ENCODE measurements around the gene SLC46A1.

Gene SLC46A1

GRCh38 chr17:28413804-28414203, 7.8 kb upstream of the SLC46A1 start:
- no peak overlapping the region for H3K4me3 Mint-ChIP-seq

GRCh38 chr17:28412099-28412498, 6.1 kb upstream of the SLC46A1 start:
- Mint-ChIP-seq H3K27ac (no peak overlapping the region), H3K36me3 (ENCODE audit: low read depth) (no peaks in the 10 kb centered on the region), H3K4me1 (ENCODE audit: low read depth) (no peaks in the 10 kb centered on the region), H3K4me3 (no peak overlapping the region), H3K9me3 (no peaks in the 10 kb centered on the region), H3K27me3 (ENCODE audit: low read depth) (peaks cover 47% of the 10 kb centered on the region)

More at GRCh38 chr17:28413804-28414203, 7.8 kb upstream of the SLC46A1 start:
- peaks cover 47% of the 10 kb centered on the region for H3K27me3 Mint-ChIP-seq (ENCODE audit: low read depth)
- H3K27ac Mint-ChIP-seq: no peak overlapping the region
- H3K36me3 Mint-ChIP-seq (ENCODE audit: low read depth): no peaks in the 10 kb centered on the region
- no peaks in the 10 kb centered on the region for H3K4me1 Mint-ChIP-seq (ENCODE audit: low read depth)
- H3K9me3 Mint-ChIP-seq: no peaks in the 10 kb centered on the region

GRCh38 chr17:28407974-28408306, 1.9 kb upstream of the SLC46A1 start:
- H3K4me3 Mint-ChIP-seq: no peak overlapping the region

GRCh38 chr17:28407130-28407973, 1.3 kb upstream of the SLC46A1 start:
- Mint-ChIP-seq H3K4me3 (no peak overlapping the region), H3K27me3 (ENCODE audit: low read depth) (peaks cover 36% of the 10 kb centered on the region), H3K9me3 (no peaks in the 10 kb centered on the region), H3K4me1 (ENCODE audit: low read depth) (peaks cover 6% of the 10 kb centered on the region), H3K27ac (no peak overlapping the region), H3K36me3 (ENCODE audit: low read depth) (no peaks in the 10 kb centered on the region)

More at GRCh38 chr17:28407974-28408306, 1.9 kb upstream of the SLC46A1 start:
- H3K27ac Mint-ChIP-seq: no peak overlapping the region
- H3K9me3 Mint-ChIP-seq: no peaks in the 10 kb centered on the region
- no peaks in the 10 kb centered on the region for H3K36me3 Mint-ChIP-seq (ENCODE audit: low read depth)
- H3K4me1 Mint-ChIP-seq (ENCODE audit: low read depth): peaks cover 6% of the 10 kb centered on the region
- H3K27me3 Mint-ChIP-seq (ENCODE audit: low read depth): peaks cover 36% of the 10 kb centered on the region

- Mint-ChIP-seq H3K9me3 (no peaks in the 10 kb centered on the region), H3K4me1 (ENCODE audit: low read depth) (peaks cover 8% of the 10 kb centered on the region), H3K36me3 (ENCODE audit: low read depth) (no peaks in the 10 kb centered on the region), H3K27me3 (ENCODE audit: low read depth) (peaks cover 31% of the 10 kb centered on the region), H3K4me3 (peak overlapping the region; percentile 68), H3K27ac (peak overlapping the region; percentile 15)
These were observed 432 bp upstream of the SLC46A1 start for GRCh38 chr17:28406473-28406814.

- Mint-ChIP-seq H3K4me1 (ENCODE audit: low read depth) (peaks cover 8% of the 10 kb centered on the region), H3K4me3 (peak overlapping the region; percentile 67), H3K27me3 (ENCODE audit: low read depth) (peaks cover 19% of the 10 kb centered on the region), H3K36me3 (ENCODE audit: low read depth) (no peaks in the 10 kb centered on the region), H3K9me3 (no peaks in the 10 kb centered on the region), H3K27ac (no peak overlapping the region)
These were observed 1.0 kb downstream of the SLC46A1 start for GRCh38 chr17:28404812-28405570.

- Mint-ChIP-seq H3K27me3 (ENCODE audit: low read depth) (peaks cover 14% of the 10 kb centered on the region), H3K27ac (no peak overlapping the region), H3K9me3 (no peaks in the 10 kb centered on the region), H3K36me3 (ENCODE audit: low read depth) (no peaks in the 10 kb centered on the region), H3K4me3 (peak overlapping the region; percentile 21), H3K4me1 (ENCODE audit: low read depth) (peaks cover 8% of the 10 kb centered on the region)
These were observed 1.6 kb downstream of the SLC46A1 start for GRCh38 chr17:28404461-28404811.

GRCh38 chr17:28404007-28404406, 2.0 kb downstream of the SLC46A1 start:
- H3K4me1 Mint-ChIP-seq (ENCODE audit: low read depth): peaks cover 8% of the 10 kb centered on the region
- peaks cover 13% of the 10 kb centered on the region for H3K27me3 Mint-ChIP-seq (ENCODE audit: low read depth)
- no peak overlapping the region for H3K4me3 Mint-ChIP-seq
- H3K9me3 Mint-ChIP-seq: no peaks in the 10 kb centered on the region
- H3K27ac Mint-ChIP-seq: no peak overlapping the region
- no peaks in the 10 kb centered on the region for H3K36me3 Mint-ChIP-seq (ENCODE audit: low read depth)

GRCh38 chr17:28402844-28403243, 3.2 kb downstream of the SLC46A1 start:
- peaks cover 8% of the 10 kb centered on the region for H3K4me1 Mint-ChIP-seq (ENCODE audit: low read depth)
- no peak overlapping the region for H3K27ac Mint-ChIP-seq
- H3K36me3 Mint-ChIP-seq (ENCODE audit: low read depth): peaks cover 4% of the 10 kb centered on the region
- H3K27me3 Mint-ChIP-seq (ENCODE audit: low read depth): peaks cover 13% of the 10 kb centered on the region
- no peak overlapping the region for H3K4me3 Mint-ChIP-seq
- H3K9me3 Mint-ChIP-seq: no peaks in the 10 kb centered on the region

GRCh38 chr17:28402224-28402630, 3.8 kb downstream of the SLC46A1 start:
- H3K27ac Mint-ChIP-seq: no peak overlapping the region
- no peak overlapping the region for H3K4me3 Mint-ChIP-seq
- no peaks in the 10 kb centered on the region for H3K9me3 Mint-ChIP-seq
- peaks cover 11% of the 10 kb centered on the region for H3K27me3 Mint-ChIP-seq (ENCODE audit: low read depth)
- peaks cover 8% of the 10 kb centered on the region for H3K4me1 Mint-ChIP-seq (ENCODE audit: low read depth)
- H3K36me3 Mint-ChIP-seq (ENCODE audit: low read depth): peaks cover 4% of the 10 kb centered on the region

- no peak overlapping the region for H3K4me3 Mint-ChIP-seq
- H3K9me3 Mint-ChIP-seq: no peaks in the 10 kb centered on the region
- peaks cover 4% of the 10 kb centered on the region for H3K36me3 Mint-ChIP-seq (ENCODE audit: low read depth)
- H3K27ac Mint-ChIP-seq: no peak overlapping the region
- H3K27me3 Mint-ChIP-seq (ENCODE audit: low read depth): peaks cover 3% of the 10 kb centered on the region
- peaks cover 3% of the 10 kb centered on the region for H3K4me1 Mint-ChIP-seq (ENCODE audit: low read depth)
These were observed 6.2 kb downstream of the SLC46A1 start for GRCh38 chr17:28399808-28400207.

- H3K4me3 Mint-ChIP-seq: no peak overlapping the region
- H3K27me3 Mint-ChIP-seq (ENCODE audit: low read depth): no peaks in the 10 kb centered on the region
- H3K4me1 Mint-ChIP-seq (ENCODE audit: low read depth): peaks cover 1% of the 10 kb centered on the region
- no peak overlapping the region for H3K27ac Mint-ChIP-seq
- H3K36me3 Mint-ChIP-seq (ENCODE audit: low read depth): peaks cover 11% of the 10 kb centered on the region
- no peaks in the 10 kb centered on the region for H3K9me3 Mint-ChIP-seq
These were observed 7.6 kb downstream of the SLC46A1 start for GRCh38 chr17:28398280-28398981.

GRCh38 chr17:28397687-28398279, 8.2 kb downstream of the SLC46A1 start:
- Mint-ChIP-seq H3K27me3 (ENCODE audit: low read depth) (no peaks in the 10 kb centered on the region), H3K36me3 (ENCODE audit: low read depth) (peaks cover 11% of the 10 kb centered on the region), H3K4me3 (no peak overlapping the region), H3K27ac (no peak overlapping the region), H3K9me3 (no peaks in the 10 kb centered on the region), H3K4me1 (ENCODE audit: low read depth) (peaks cover 1% of the 10 kb centered on the region)

GRCh38 chr17:28397275-28397674, 8.7 kb downstream of the SLC46A1 start:
- Mint-ChIP-seq H3K27ac (no peak overlapping the region), H3K4me1 (ENCODE audit: low read depth) (peaks cover 1% of the 10 kb centered on the region), H3K27me3 (ENCODE audit: low read depth) (no peaks in the 10 kb centered on the region), H3K9me3 (no peaks in the 10 kb centered on the region), H3K36me3 (ENCODE audit: low read depth) (peaks cover 11% of the 10 kb centered on the region), H3K4me3 (no peak overlapping the region)

All from T-helper 1 cell treated with Interleukin-12 subunit alpha and Interleukin-12 subunit beta and Interleukin-4 antibody, amounts not matched to agents 30 μg/mL and 1 μg/mL, for 36 hours (primary cell).